HG03175 (cell line): ENCODE data around the gene ZNF410.
"Not testable (repeated sequence)": the region's sequence is repeated elsewhere in the genome, so short reads cannot be mapped to it uniquely, and the experiment has no call there.

Source experiments
- ATAC-seq: cut with Tn5 transposase; IDR thresholded peaks from one replicate; pipeline ENCODE4 v1.9.1; 2021; ENCODE audit warnings: mild to moderate bottlenecking, moderate library complexity; ENCODE audit not compliant: unreplicated experiment

Gene ZNF410

GRCh38 chr14:73886449-73887317 is at the start of gene ZNF410:
Gene ZNF410, plus strand, starts transcription at chr14:73886859. Its CDS starts 5,317 bp downstream, at chr14:73892176.
- ATAC-seq, result peak; percentile 98

GRCh38 chr14:73838293-73839034 is 48.2 kb upstream of the ZNF410 start:
- not testable (repeated sequence) for ATAC-seq

- ATAC-seq, result no peak
These were observed 44.5 kb upstream of the ZNF410 start for GRCh38 chr14:73842201-73842600.

- no peak for ATAC-seq
These were observed 43.8 kb upstream of the ZNF410 start for GRCh38 chr14:73842851-73843250.

- ATAC-seq, result no peak
These were observed 43.4 kb upstream of the ZNF410 start for GRCh38 chr14:73843296-73843695.

- no peak for ATAC-seq
These were observed 39.7 kb upstream of the ZNF410 start for GRCh38 chr14:73846947-73847346.

GRCh38 chr14:73851000-73851399 is 35.7 kb upstream of the ZNF410 start:
- no peak for ATAC-seq

- ATAC-seq, result peak; percentile 87
These were observed 34.9 kb upstream of the ZNF410 start, which contains the start of gene PTGR2 for GRCh38 chr14:73851567-73852382. Gene PTGR2, plus strand, starts transcription at chr14:73851831. Its CDS starts 7,032 bp downstream, at chr14:73858863.

GRCh38 chr14:73859145-73859544 is 27.5 kb upstream of the ZNF410 start:
- ATAC-seq, result no peak

GRCh38 chr14:73861073-73861472 is 25.6 kb upstream of the ZNF410 start:
- ATAC-seq, result no peak

GRCh38 chr14:73862480-73862879 is 24.2 kb upstream of the ZNF410 start:
- no peak for ATAC-seq

- no peak for ATAC-seq
These were observed 23.4 kb upstream of the ZNF410 start for GRCh38 chr14:73863209-73863608.

GRCh38 chr14:73865534-73866113 is 21.0 kb upstream of the ZNF410 start:
- no peak for ATAC-seq

- ATAC-seq, result not testable (repeated sequence)
These were observed 16.9 kb upstream of the ZNF410 start for GRCh38 chr14:73869754-73870153.

GRCh38 chr14:73870525-73871235 is 16.0 kb upstream of the ZNF410 start:
- ATAC-seq, result no peak

GRCh38 chr14:73873660-73874059 is 13.0 kb upstream of the ZNF410 start:
- no peak for ATAC-seq

GRCh38 chr14:73877790-73878189 is 8.9 kb upstream of the ZNF410 start:
- no peak for ATAC-seq

GRCh38 chr14:73878436-73878835 is 8.2 kb upstream of the ZNF410 start:
- ATAC-seq, result no peak

GRCh38 chr14:73879027-73879426 is 7.6 kb upstream of the ZNF410 start:
- no peak for ATAC-seq
